Endometrium (tissue), 2 donors: ENCODE measurements around the gene MDM2.
"Not testable (repeated sequence)": the region's sequence is repeated elsewhere in the genome, so short reads cannot be mapped to it uniquely, and the experiment has no call there.

ENCODE experiments used
- FAIRE-seq: peaks from 2 replicates; lab custom pipeline; 2012; peaks lifted over from hg19 to GRCh38; lab: Jason Lieb, UNC
- donor health status: control.
- donor health status: control.

Gene MDM2

GRCh38 chr12:68806488-68807237 lies 1.3 kb upstream of the MDM2 start:
- no peak for FAIRE-seq

- FAIRE-seq = not testable (repeated sequence)
Observed at GRCh38 chr12:68807274-68807575, 752 bp upstream of the MDM2 start.

- no peak for FAIRE-seq
Observed at GRCh38 chr12:68808388-68809189, 612 bp downstream of the MDM2 start.

GRCh38 chr12:68809190-68810026 lies 1.4 kb downstream of the MDM2 start:
- FAIRE-seq = no peak

- FAIRE-seq = not testable (repeated sequence)
Observed at GRCh38 chr12:68810027-68810389, 2.0 kb downstream of the MDM2 start.

GRCh38 chr12:68811573-68811972 lies 3.6 kb downstream of the MDM2 start:
- FAIRE-seq = not testable (repeated sequence)

- FAIRE-seq = no peak
Observed at GRCh38 chr12:68812553-68813241, 4.7 kb downstream of the MDM2 start.

GRCh38 chr12:68813242-68813593 lies 5.2 kb downstream of the MDM2 start:
- FAIRE-seq = no peak

- FAIRE-seq = no peak
Observed at GRCh38 chr12:68814490-68815231, 6.7 kb downstream of the MDM2 start.

- no peak for FAIRE-seq
Observed at GRCh38 chr12:68815232-68815927, 7.4 kb downstream of the MDM2 start.

- FAIRE-seq = no peak
Observed at GRCh38 chr12:68815928-68816800, 8.2 kb downstream of the MDM2 start.

- not testable (repeated sequence) for FAIRE-seq
Observed at GRCh38 chr12:68819481-68819880, 11.5 kb downstream of the MDM2 start.

GRCh38 chr12:68821357-68822188 lies 13.6 kb downstream of the MDM2 start:
- FAIRE-seq = no peak

GRCh38 chr12:68823696-68824095 lies 15.7 kb downstream of the MDM2 start:
- no peak for FAIRE-seq

GRCh38 chr12:68824131-68824530 lies 16.2 kb downstream of the MDM2 start:
- FAIRE-seq = no peak

- no peak for FAIRE-seq
Observed at GRCh38 chr12:68824597-68825250, 16.7 kb downstream of the MDM2 start.

- no peak for FAIRE-seq
Observed at GRCh38 chr12:68825569-68826217, 17.7 kb downstream of the MDM2 start.
